ENCODE data around the gene NRXN2.

Gene NRXN2

DNA sequence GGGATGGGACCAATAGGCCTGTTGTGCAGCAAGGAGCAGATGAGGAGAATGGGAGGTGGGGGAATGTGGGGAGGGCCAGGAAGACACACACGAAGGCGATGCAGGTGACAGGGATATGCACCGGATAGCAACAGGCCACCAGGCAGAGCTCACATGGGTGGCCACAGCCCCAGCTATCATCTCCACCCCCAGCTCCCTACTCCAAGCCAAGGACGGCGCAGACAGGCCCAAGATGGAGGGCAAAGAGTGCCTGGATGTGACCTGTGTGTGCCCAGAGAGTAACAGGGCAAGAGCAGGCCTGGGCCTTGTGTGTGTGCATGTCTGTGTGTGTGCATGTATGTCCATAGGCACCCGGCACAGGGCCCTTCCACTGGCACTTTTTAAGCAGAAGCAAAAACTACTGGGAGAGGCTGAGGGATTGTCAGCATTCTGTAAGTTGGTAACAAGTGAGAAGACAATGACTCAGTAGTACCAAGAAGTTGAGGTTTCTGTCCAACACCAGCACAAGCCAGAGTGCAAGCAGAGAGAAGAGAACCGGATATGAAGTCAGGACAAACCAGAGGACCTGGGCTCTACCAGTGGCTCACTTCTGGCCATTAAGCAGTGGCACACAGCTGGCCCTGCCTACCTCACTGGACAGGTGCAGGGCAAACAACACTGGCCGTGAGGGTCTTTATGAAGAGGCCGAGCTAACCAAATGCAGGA, 36.4 kb downstream of the NRXN2 start:
- TF ChIP-seq POLR2AphosphoS5 (IDR thresholded peaks at IDR 0.05; ENCODE audit: low read depth, low read length) (no peak), TAF1 (IDR thresholded peaks at IDR 0.05; ENCODE audit: borderline replicate concordance, insufficient read depth, low read length) (no peak), SIN3A (IDR thresholded peaks at IDR 0.05; ENCODE audit: borderline replicate concordance, insufficient read depth, low read length) (no peak), FOXP2 (optimal IDR thresholded peaks at IDR 0.05; ENCODE audit: borderline replicate concordance, extremely low read depth, extremely low read length, insufficient read depth) (no peak)
- TF ChIP-seq, protein P1, sequence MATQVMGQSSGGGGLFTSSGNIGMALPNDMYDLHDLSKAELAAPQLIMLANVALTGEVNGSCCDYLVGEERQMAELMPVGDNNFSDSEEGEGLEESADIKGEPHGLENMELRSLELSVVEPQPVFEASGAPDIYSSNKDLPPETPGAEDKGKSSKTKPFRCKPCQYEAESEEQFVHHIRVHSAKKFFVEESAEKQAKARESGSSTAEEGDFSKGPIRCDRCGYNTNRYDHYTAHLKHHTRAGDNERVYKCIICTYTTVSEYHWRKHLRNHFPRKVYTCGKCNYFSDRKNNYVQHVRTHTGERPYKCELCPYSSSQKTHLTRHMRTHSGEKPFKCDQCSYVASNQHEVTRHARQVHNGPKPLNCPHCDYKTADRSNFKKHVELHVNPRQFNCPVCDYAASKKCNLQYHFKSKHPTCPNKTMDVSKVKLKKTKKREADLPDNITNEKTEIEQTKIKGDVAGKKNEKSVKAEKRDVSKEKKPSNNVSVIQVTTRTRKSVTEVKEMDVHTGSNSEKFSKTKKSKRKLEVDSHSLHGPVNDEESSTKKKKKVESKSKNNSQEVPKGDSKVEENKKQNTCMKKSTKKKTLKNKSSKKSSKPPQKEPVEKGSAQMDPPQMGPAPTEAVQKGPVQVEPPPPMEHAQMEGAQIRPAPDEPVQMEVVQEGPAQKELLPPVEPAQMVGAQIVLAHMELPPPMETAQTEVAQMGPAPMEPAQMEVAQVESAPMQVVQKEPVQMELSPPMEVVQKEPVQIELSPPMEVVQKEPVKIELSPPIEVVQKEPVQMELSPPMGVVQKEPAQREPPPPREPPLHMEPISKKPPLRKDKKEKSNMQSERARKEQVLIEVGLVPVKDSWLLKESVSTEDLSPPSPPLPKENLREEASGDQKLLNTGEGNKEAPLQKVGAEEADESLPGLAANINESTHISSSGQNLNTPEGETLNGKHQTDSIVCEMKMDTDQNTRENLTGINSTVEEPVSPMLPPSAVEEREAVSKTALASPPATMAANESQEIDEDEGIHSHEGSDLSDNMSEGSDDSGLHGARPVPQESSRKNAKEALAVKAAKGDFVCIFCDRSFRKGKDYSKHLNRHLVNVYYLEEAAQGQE (IDR thresholded peaks at IDR 0.05; ENCODE audit: insufficient read depth in 1 of 2, low read depth in 2 of 2, low read length in 2 of 2): no peak

DNA sequence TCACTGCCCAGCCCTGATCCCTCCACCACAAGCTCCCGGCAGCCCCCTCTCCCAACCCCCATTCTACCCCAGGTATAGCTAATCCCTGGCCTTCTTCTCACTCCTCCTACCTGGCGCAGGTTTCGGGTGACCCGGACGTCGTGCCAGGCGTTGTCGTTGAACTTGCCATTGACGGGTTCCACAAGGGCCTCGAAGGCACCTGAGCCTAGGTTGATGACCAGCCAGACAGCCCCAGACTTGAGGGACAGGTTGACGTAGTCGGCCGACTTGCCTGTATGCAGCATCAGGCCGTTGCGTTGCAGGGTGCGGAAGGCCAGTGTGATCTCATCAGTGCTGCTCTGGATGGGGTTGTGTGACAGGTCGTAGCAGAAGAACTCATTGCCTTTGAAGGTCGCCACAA, 37.5 kb downstream of the NRXN2 start:
- TF ChIP-seq TAF1 (IDR thresholded peaks at IDR 0.05; ENCODE audit: borderline replicate concordance, insufficient read depth, low read length): no peak
- TF ChIP-seq SIN3A (IDR thresholded peaks at IDR 0.05; ENCODE audit: borderline replicate concordance, insufficient read depth, low read length): no peak
- TF ChIP-seq, protein P1 (IDR thresholded peaks at IDR 0.05; ENCODE audit: insufficient read depth in 1 of 2, low read depth in 2 of 2, low read length in 2 of 2): no peak
- TF ChIP-seq POLR2AphosphoS5 (IDR thresholded peaks at IDR 0.05; ENCODE audit: low read depth, low read length): no peak
- TF ChIP-seq FOXP2 (optimal IDR thresholded peaks at IDR 0.05; ENCODE audit: borderline replicate concordance, extremely low read depth, extremely low read length, insufficient read depth): no peak

DNA sequence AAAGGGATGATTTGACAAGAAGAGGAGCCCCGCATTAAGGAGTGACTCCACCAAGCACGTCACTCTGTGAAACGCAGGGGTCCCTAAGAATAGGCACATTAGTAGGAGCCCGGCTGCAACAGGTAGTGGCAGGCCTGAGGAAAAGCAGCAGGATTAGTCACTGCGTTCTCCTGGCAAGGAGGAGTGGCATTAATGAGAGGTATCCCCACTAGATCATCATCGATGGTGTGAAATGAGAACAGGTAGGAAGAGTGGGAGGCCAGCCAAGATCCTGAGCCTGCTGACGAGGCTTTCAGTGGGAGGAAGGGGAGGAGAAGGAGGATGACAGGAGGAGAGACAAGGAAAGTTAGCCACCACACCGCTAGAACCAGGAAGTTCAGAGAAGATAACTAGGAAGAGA, 38.6 kb downstream of the NRXN2 start:
- TF ChIP-seq, protein P1 (IDR thresholded peaks at IDR 0.05; ENCODE audit: insufficient read depth in 1 of 2, low read depth in 2 of 2, low read length in 2 of 2): no peak
- TF ChIP-seq SIN3A (IDR thresholded peaks at IDR 0.05; ENCODE audit: borderline replicate concordance, insufficient read depth, low read length): no peak
- TF ChIP-seq FOXP2 (optimal IDR thresholded peaks at IDR 0.05; ENCODE audit: borderline replicate concordance, extremely low read depth, extremely low read length, insufficient read depth): no peak
- TF ChIP-seq TAF1 (IDR thresholded peaks at IDR 0.05; ENCODE audit: borderline replicate concordance, insufficient read depth, low read length): no peak
- no peak for TF ChIP-seq POLR2AphosphoS5 (IDR thresholded peaks at IDR 0.05; ENCODE audit: low read depth, low read length)

DNA sequence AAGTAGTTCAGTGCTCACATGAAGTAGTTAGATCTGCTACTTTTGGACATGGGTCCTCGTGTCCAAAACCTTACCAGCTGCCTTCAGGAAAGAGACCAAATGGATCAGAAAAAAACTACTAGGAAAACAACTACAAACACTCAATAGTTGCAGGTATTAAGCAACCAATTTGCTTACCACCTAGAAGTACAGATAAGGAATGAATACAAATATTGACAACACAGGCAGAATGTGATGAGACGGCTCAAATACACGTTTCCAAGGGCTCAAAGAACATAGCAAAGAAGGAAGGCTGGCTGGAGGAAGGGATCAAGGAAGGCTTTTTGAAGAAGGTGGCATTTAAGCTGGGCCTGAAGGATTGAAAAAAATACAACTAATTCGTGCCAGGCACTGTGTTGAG, 41.8 kb downstream of the NRXN2 start:
- TF ChIP-seq TAF1 (IDR thresholded peaks at IDR 0.05; ENCODE audit: borderline replicate concordance, insufficient read depth, low read length) (no peak), FOXP2 (optimal IDR thresholded peaks at IDR 0.05; ENCODE audit: borderline replicate concordance, extremely low read depth, extremely low read length, insufficient read depth) (no peak), POLR2AphosphoS5 (IDR thresholded peaks at IDR 0.05; ENCODE audit: low read depth, low read length) (no peak)
- TF ChIP-seq, protein P1 (IDR thresholded peaks at IDR 0.05; ENCODE audit: insufficient read depth in 1 of 2, low read depth in 2 of 2, low read length in 2 of 2): no peak
